H9 (cell line): ENCODE results near the gene FSTL4. TPM values are rescaled to one million over a fixed set of nuclear protein-coding genes. Genes with fewer than 3 reads are reported as not detected.

ENCODE experiments used
- DNase-seq: peaks from one replicate; pipeline ENCODE4 v3.0.0-alpha.2; 2017
- H2AFZ ChIP-seq: one replicate; pipeline ENCODE4 v1.6.1; 2013; ENCODE audit warnings: mild to moderate bottlenecking, low read length, control low read depth, moderate library complexity
- H2AK5ac ChIP-seq: 2 replicates; pipeline ENCODE4 v1.6.1; 2013; ENCODE audit warnings: low read length, control low read depth, mixed read lengths; ENCODE audit not compliant: insufficient read length
- H2BK120ac ChIP-seq: one replicate; pipeline ENCODE4 v1.6.1; 2013; ENCODE audit warnings: low read depth, mild to moderate bottlenecking, low read length, control low read depth, inconsistent platforms; ENCODE audit not compliant: poor library complexity, severe bottlenecking
- H2BK12ac ChIP-seq: 2 replicates; pipeline ENCODE4 v1.6.1; 2013; ENCODE audit warnings: low read length, control low read depth, mixed read lengths, low read depth; ENCODE audit not compliant: insufficient read length
- H2BK15ac ChIP-seq: 2 replicates; pipeline ENCODE4 v1.6.1; 2013; ENCODE audit warnings: low read depth, low read length, control low read depth
- H2BK20ac ChIP-seq: one replicate; pipeline ENCODE4 v1.6.1; 2013; ENCODE audit warnings: low read depth, mild to moderate bottlenecking, low read length, control low read depth, inconsistent platforms; ENCODE audit not compliant: poor library complexity, severe bottlenecking
- H2BK5ac ChIP-seq: 2 replicates; pipeline ENCODE4 v1.6.1; 2013; ENCODE audit warnings: low read length, control low read depth, mixed read lengths; ENCODE audit not compliant: insufficient read length
- H3K14ac ChIP-seq: 2 replicates; pipeline ENCODE4 v1.6.1; 2013; ENCODE audit warnings: low read length, control low read depth; ENCODE audit not compliant: insufficient read depth
- H3K18ac ChIP-seq: 2 replicates; pipeline ENCODE4 v1.6.1; 2013; ENCODE audit warnings: low read depth, mild to moderate bottlenecking, mixed read lengths, low read length, control low read depth; ENCODE audit not compliant: insufficient read length
- H3K23ac ChIP-seq: 2 replicates; pipeline ENCODE4 v1.6.1; 2013; ENCODE audit warnings: low read length, control low read depth, mixed read lengths, low read depth; ENCODE audit not compliant: insufficient read length
- H3K23me2 ChIP-seq: 2 replicates; pipeline ENCODE4 v1.6.1; 2013; ENCODE audit warnings: low read depth, mild to moderate bottlenecking, mixed read lengths, low read length, control low read depth; ENCODE audit not compliant: insufficient read length, poor library complexity, severe bottlenecking
- H3K27ac ChIP-seq: 2 replicates; pipeline ENCODE4 v1.5.1; 2013; ENCODE audit warnings: low read length, control low read depth, mixed read lengths, low read depth; ENCODE audit not compliant: insufficient read length
- H3K27me3 ChIP-seq: 2 replicates; pipeline ENCODE4 v1.6.1; 2013; ENCODE audit warnings: low read length, control low read depth, inconsistent platforms; ENCODE audit not compliant: insufficient read depth
- H3K4ac ChIP-seq: 2 replicates; pipeline ENCODE4 v1.6.1; 2013; ENCODE audit warnings: low read depth, mild to moderate bottlenecking, control low read depth, inconsistent platforms, low read length, moderate library complexity
- H3K4me1 ChIP-seq: 2 replicates; pipeline ENCODE4 v1.6.1; 2013; ENCODE audit warnings: low read length, control low read depth, inconsistent platforms; ENCODE audit not compliant: insufficient read depth
- H3K4me2 ChIP-seq: 2 replicates; pipeline ENCODE4 v1.6.1; 2013; ENCODE audit warnings: low read length, control low read depth, mixed read lengths; ENCODE audit not compliant: insufficient read length, insufficient read depth
- H3K56ac ChIP-seq: 2 replicates; pipeline ENCODE4 v1.6.1; 2013; ENCODE audit warnings: low read depth, mild to moderate bottlenecking, mixed read lengths, low read length, control low read depth; ENCODE audit not compliant: insufficient read length
- H3K79me1 ChIP-seq: 2 replicates; pipeline ENCODE4 v1.6.1; 2013; ENCODE audit warnings: low read depth, mild to moderate bottlenecking, moderate library complexity, low read length, control low read depth, inconsistent platforms; ENCODE audit not compliant: insufficient read depth, poor library complexity, severe bottlenecking
- H3K79me2 ChIP-seq: 2 replicates; pipeline ENCODE4 v1.6.1; 2013; ENCODE audit warnings: low read length, control low read depth, inconsistent platforms; ENCODE audit not compliant: insufficient read depth
- H3K9ac ChIP-seq: 2 replicates; pipeline ENCODE4 v1.6.1; 2013; ENCODE audit warnings: low read length, control low read depth, mixed read lengths; ENCODE audit not compliant: insufficient read length; ENCODE audit errors: extremely low read depth
- H3K9me3 ChIP-seq: one replicate; pipeline ENCODE4 v1.6.1; 2013; ENCODE audit warnings: low read depth, low read length, inconsistent platforms; ENCODE audit not compliant: control insufficient read depth
- H3T11ph ChIP-seq: one replicate; pipeline ENCODE4 v1.6.1; 2013; ENCODE audit warnings: mild to moderate bottlenecking, low read length, control low read depth, inconsistent platforms
- H4K20me1 ChIP-seq: one replicate; pipeline ENCODE4 v1.6.1; 2013; ENCODE audit not compliant: control insufficient read depth, insufficient read length, insufficient read depth
- H4K5ac ChIP-seq: 2 replicates; pipeline ENCODE4 v1.6.1; 2013; ENCODE audit warnings: low read depth, mild to moderate bottlenecking, mixed read lengths, low read length, control low read depth; ENCODE audit not compliant: insufficient read length
- H4K8ac ChIP-seq: replicated peaks from 2 replicates; pipeline ENCODE4 v1.6.1; 2013; ENCODE audit warnings: low read length, control low read depth, mixed read lengths, low read depth; ENCODE audit not compliant: insufficient read length
- H4K91ac ChIP-seq: 2 replicates; pipeline ENCODE4 v1.6.1; 2013; ENCODE audit warnings: low read depth, mild to moderate bottlenecking, moderate library complexity, mixed read lengths, low read length, control low read depth; ENCODE audit not compliant: insufficient read length
- H3K27ac Mint-ChIP-seq, 3 experiments: 2 replicates in 2 of 3; 3 replicates in 1 of 3; pipeline ENCODE4 v1.8.0; 2020 to 2021; ENCODE audit warnings: mixed read lengths in 3 of 3, mild to moderate bottlenecking in 1 of 3, moderate library complexity in 1 of 3
- H3K27me3 Mint-ChIP-seq: 2 replicates; pipeline ENCODE4 v1.8.0; 2021; ENCODE audit warnings: low read depth, mild to moderate bottlenecking, moderate library complexity, mixed read lengths
- H3K36me3 Mint-ChIP-seq, 3 experiments: 2 replicates in 2 of 3; 3 replicates in 1 of 3; pipeline ENCODE4 v1.8.0; 2020 to 2021; ENCODE audit warnings: low read depth in 3 of 3, mixed read lengths in 3 of 3; ENCODE audit not compliant: insufficient read depth in 1 of 3
- H3K4me1 Mint-ChIP-seq, 2 experiments: 2 replicates each; pipeline ENCODE4 v1.8.0; 2020; ENCODE audit warnings: mixed read lengths in 2 of 2
- H3K4me3 Mint-ChIP-seq, 2 experiments: 2 replicates in 1 of 2; 3 replicates in 1 of 2; pipeline ENCODE4 v1.8.0; 2020 to 2021; ENCODE audit warnings: mild to moderate bottlenecking in 2 of 2, mixed read lengths in 2 of 2, moderate library complexity in 1 of 2
- H3K9me3 Mint-ChIP-seq, 2 experiments: 2 replicates in 1 of 2; 3 replicates in 1 of 2; pipeline ENCODE4 v1.8.0; 2020; ENCODE audit warnings: mild to moderate bottlenecking in 2 of 2, mixed read lengths in 2 of 2, moderate library complexity in 1 of 2
- WGBS: extraction: QIAGEN DNeasy Blood & Tissue Kit; methylation state at CpG from one replicate; pipeline ENCODE4 v1.1.7; 2013; ENCODE audit warnings: missing lambda C conversion rate, low lambda C conversion rate, mixed read lengths; ENCODE audit not compliant: insufficient read length; ENCODE audit errors: extremely low coverage; 5-methylcytosine and 5-hydroxymethylcytosine counted together
- total RNA-seq: library from RNA; stranded (reverse); gene quantifications from 2 replicates; pipeline ENCODE4 v1.2.1, GENCODE V29; 2021
- TF ChIP-seq, protein P1 (sequence below): fragments of 200-600 bp; sonication (generic); conservative IDR thresholded peaks from 3 replicates; pipeline ENCODE4 v1.8.0; 2021; ENCODE audit warnings: antibody characterized with exemption, mild to moderate bottlenecking

Gene FSTL4
- total RNA-seq, 1 experiment from 2014 or later = 5.7 TPM

- no peaks in the 10 kb centered on the region for H3K9me3 Mint-ChIP-seq
- H4K8ac ChIP-seq = no peak overlapping the region
- H2AK5ac ChIP-seq = no peak overlapping the region
- H4K5ac ChIP-seq = no peak overlapping the region
- no peak for DNase-seq
- TF ChIP-seq, protein P1, sequence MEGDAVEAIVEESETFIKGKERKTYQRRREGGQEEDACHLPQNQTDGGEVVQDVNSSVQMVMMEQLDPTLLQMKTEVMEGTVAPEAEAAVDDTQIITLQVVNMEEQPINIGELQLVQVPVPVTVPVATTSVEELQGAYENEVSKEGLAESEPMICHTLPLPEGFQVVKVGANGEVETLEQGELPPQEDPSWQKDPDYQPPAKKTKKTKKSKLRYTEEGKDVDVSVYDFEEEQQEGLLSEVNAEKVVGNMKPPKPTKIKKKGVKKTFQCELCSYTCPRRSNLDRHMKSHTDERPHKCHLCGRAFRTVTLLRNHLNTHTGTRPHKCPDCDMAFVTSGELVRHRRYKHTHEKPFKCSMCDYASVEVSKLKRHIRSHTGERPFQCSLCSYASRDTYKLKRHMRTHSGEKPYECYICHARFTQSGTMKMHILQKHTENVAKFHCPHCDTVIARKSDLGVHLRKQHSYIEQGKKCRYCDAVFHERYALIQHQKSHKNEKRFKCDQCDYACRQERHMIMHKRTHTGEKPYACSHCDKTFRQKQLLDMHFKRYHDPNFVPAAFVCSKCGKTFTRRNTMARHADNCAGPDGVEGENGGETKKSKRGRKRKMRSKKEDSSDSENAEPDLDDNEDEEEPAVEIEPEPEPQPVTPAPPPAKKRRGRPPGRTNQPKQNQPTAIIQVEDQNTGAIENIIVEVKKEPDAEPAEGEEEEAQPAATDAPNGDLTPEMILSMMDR = no peak
- H4K91ac ChIP-seq = no peak overlapping the region
- H3K56ac ChIP-seq = no peak overlapping the region
- no peaks in the 10 kb centered on the region for H3K79me2 ChIP-seq
- H3K9me3 ChIP-seq = no peaks in the 10 kb centered on the region
- no peak overlapping the region for H3K18ac ChIP-seq
- no peaks in the 10 kb centered on the region for H3K4me1 ChIP-seq
- no peak overlapping the region for H2BK5ac ChIP-seq
- no peak overlapping the region for H3K14ac ChIP-seq
- H3K27me3 ChIP-seq = no peaks in the 10 kb centered on the region
- no CpG with 5 or more reads among the region's 6 CpGs for WGBS
- no peak overlapping the region for H2BK20ac ChIP-seq
- H3K27ac ChIP-seq = no peak overlapping the region
- no peak overlapping the region for H3T11ph ChIP-seq
- no peak overlapping the region for H2BK15ac ChIP-seq
- H3K4me3 Mint-ChIP-seq = no peak overlapping the region
- H3K79me1 ChIP-seq = no peaks in the 10 kb centered on the region
- H2BK12ac ChIP-seq = no peak overlapping the region
- no peaks in the 10 kb centered on the region for H4K20me1 ChIP-seq
- H3K36me3 Mint-ChIP-seq = no peaks in the 10 kb centered on the region
- peaks cover 13% of the 10 kb centered on the region in 2 experiments for H3K4me1 Mint-ChIP-seq
- no peaks in the 10 kb centered on the region for H3K27me3 Mint-ChIP-seq
- no peak overlapping the region for H3K4me2 ChIP-seq
- H2BK120ac ChIP-seq = no peak overlapping the region
- no peak overlapping the region for H3K23ac ChIP-seq
- no peak overlapping the region for H3K4ac ChIP-seq
- H2AFZ ChIP-seq = no peak overlapping the region
- H3K23me2 ChIP-seq = no peaks in the 10 kb centered on the region
- H3K9ac ChIP-seq = no peak overlapping the region
- no peak overlapping the region for H3K27ac Mint-ChIP-seq
Measured at GRCh38 chr5:133253070-133253469, 359.3 kb downstream of the FSTL4 start.
